GM19328 (cell line): Measurements from ENCODE around the gene SLC25A52.
"Not testable (repeated sequence)": the region's sequence is repeated elsewhere in the genome, so short reads cannot be mapped to it uniquely, and the experiment has no call there.

Experiments
- ATAC-seq: cut with Tn5 transposase; IDR thresholded peaks from one replicate; pipeline ENCODE4 v1.9.1; 2021; ENCODE audit warnings: mild to moderate bottlenecking, moderate library complexity; ENCODE audit not compliant: unreplicated experiment

Gene SLC25A52

GRCh38 chr18:31760695-31761094, at the start of gene SLC25A52:
TSS of gene SLC25A52 (minus strand) at chr18:31760880. CDS start at chr18:31760661, 219 bp downstream.
- no peak for ATAC-seq

- ATAC-seq = not testable (repeated sequence)
Measured at GRCh38 chr18:31809049-31809448, 48.4 kb upstream of the SLC25A52 start.

GRCh38 chr18:31801078-31801477, 40.4 kb upstream of the SLC25A52 start:
- no peak for ATAC-seq

- ATAC-seq = not testable (repeated sequence)
Measured at GRCh38 chr18:31799257-31799656, 38.6 kb upstream of the SLC25A52 start.

- no peak for ATAC-seq
Measured at GRCh38 chr18:31798399-31798798, 37.7 kb upstream of the SLC25A52 start.

GRCh38 chr18:31795747-31796146, 35.1 kb upstream of the SLC25A52 start:
- ATAC-seq = no peak

- no peak for ATAC-seq
Measured at GRCh38 chr18:31793531-31793930, 32.9 kb upstream of the SLC25A52 start.

GRCh38 chr18:31792580-31792911, 31.9 kb upstream of the SLC25A52 start:
- ATAC-seq = peak; percentile 4

- peak; percentile 93 for ATAC-seq
Measured at GRCh38 chr18:31791817-31792579, 31.3 kb upstream of the SLC25A52 start.

- no peak for ATAC-seq
Measured at GRCh38 chr18:31789409-31789808, 28.7 kb upstream of the SLC25A52 start.

GRCh38 chr18:31783059-31783458, 22.4 kb upstream of the SLC25A52 start:
- ATAC-seq = no peak

GRCh38 chr18:31778391-31778950, 17.8 kb upstream of the SLC25A52 start:
- no peak for ATAC-seq

GRCh38 chr18:31776093-31776492, 15.4 kb upstream of the SLC25A52 start:
- ATAC-seq = no peak

GRCh38 chr18:31774962-31775361, 14.3 kb upstream of the SLC25A52 start:
- ATAC-seq = no peak

GRCh38 chr18:31774477-31774785, 13.8 kb upstream of the SLC25A52 start:
- ATAC-seq = peak; percentile 74

GRCh38 chr18:31773774-31774476, 13.2 kb upstream of the SLC25A52 start:
- peak; percentile 13 for ATAC-seq

- ATAC-seq = no peak
Measured at GRCh38 chr18:31772699-31773098, 12.0 kb upstream of the SLC25A52 start.

- no peak for ATAC-seq
Measured at GRCh38 chr18:31750273-31750672, 10.4 kb downstream of the SLC25A52 start.

- no peak for ATAC-seq
Measured at GRCh38 chr18:31746396-31746795, 14.3 kb downstream of the SLC25A52 start.

GRCh38 chr18:31744321-31745067, 16.2 kb downstream of the SLC25A52 start:
- no peak for ATAC-seq

GRCh38 chr18:31743600-31743999, 17.1 kb downstream of the SLC25A52 start:
- not testable (repeated sequence) for ATAC-seq
